Astrocyte (in vitro differentiated cells and primary cell): ENCODE data around the gene TMC8.

Experiments used
- CTCF ChIP-seq: IDR thresholded peaks from 2 replicates; pipeline ENCODE4 v1.5.1; 2011; ENCODE audit warnings: low read depth, mild to moderate bottlenecking, inconsistent platforms, low read length, moderate library complexity; ENCODE audit not compliant: insufficient read depth
- EZH2 ChIP-seq: IDR thresholded peaks from 2 replicates; pipeline ENCODE4 v1.6.1; 2012; ENCODE audit warnings: mild to moderate bottlenecking, low read length, inconsistent platforms; ENCODE audit not compliant: insufficient read depth

- TF ChIP-seq CTCF (no peak), EZH2 (no peak)
Observed at GRCh38 chr17:78101112-78101511, 29.5 kb upstream of the TMC8 start.
